ENCODE results near the gene ACR. TPM values are rescaled to one million over a fixed set of nuclear protein-coding genes. Genes with fewer than 3 reads are reported as not detected.
A peak's percentile ranks its signal among the peaks of the same experiment; 100 is the strongest.

The ACR gene
- total RNA-seq, 1 donor: 1.4 TPM

DNA sequence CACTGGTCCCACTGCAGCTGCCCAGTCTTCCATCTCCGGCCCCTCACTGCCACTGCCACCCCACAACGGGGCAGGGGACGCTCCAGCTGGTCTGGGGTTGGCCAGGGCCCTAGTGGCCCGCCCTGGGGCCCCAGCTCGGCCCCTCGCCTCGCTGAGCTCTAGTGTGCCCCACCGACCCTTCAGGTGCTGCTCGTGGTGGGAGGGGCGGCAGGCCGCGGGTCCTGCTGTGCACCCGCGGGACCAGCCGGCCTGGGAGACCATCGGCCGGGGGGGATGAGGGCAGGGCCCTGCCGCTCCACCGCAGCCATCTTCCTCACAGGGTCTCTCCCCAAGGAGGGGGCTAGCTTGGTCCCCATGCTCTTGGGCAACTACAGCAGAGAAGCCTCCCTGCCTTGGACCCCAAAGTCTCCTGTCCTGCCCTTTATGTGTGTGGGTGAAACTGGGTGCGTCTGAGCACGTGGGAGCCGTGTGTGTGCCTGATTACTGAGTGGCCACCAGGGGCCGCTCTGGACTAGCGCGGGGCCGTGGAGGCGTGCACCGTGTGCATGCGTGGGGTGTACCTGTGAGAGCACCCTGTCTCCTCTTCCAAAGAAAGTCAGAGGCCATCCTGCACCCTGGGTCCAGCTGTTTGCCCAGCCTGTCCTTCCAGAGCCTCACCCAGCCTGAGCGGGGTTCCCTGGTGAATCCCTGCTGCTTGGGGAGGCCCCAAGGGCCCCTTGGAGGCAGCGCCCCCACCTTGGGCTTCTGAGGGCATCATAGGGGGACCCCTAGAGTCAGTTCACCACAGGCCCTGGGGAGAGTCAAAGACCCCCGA is 6.0 kb upstream of the ACR start:
- H3K4me2 ChIP-seq (ENCODE audit: insufficient read depth, low read length): peak overlapping the region; percentile 14
- peak; percentile 98 for DNase-seq (ENCODE audit: insufficient read length, low spot score, missing footprints)

DNA sequence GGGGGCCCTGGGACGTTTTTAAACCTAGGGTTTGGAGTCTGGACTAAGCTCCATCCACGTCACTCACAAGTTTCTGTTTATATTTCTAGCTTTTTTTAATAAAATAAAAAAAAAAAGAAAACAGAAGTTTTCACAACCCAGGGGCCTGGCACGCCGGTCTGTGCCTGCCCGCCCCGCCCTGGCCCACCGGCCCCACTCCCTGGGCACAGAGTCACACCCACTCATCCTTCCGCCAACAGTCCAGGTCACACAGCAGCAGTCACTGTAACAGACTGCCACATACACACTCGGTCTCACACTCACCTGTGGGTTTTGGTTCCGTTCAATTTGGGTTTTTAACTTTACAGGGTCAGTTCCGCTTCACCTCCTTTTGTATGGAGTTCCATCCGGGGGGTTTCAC is 5.3 kb upstream of the ACR start:
- TF ChIP-seq, protein P1, sequence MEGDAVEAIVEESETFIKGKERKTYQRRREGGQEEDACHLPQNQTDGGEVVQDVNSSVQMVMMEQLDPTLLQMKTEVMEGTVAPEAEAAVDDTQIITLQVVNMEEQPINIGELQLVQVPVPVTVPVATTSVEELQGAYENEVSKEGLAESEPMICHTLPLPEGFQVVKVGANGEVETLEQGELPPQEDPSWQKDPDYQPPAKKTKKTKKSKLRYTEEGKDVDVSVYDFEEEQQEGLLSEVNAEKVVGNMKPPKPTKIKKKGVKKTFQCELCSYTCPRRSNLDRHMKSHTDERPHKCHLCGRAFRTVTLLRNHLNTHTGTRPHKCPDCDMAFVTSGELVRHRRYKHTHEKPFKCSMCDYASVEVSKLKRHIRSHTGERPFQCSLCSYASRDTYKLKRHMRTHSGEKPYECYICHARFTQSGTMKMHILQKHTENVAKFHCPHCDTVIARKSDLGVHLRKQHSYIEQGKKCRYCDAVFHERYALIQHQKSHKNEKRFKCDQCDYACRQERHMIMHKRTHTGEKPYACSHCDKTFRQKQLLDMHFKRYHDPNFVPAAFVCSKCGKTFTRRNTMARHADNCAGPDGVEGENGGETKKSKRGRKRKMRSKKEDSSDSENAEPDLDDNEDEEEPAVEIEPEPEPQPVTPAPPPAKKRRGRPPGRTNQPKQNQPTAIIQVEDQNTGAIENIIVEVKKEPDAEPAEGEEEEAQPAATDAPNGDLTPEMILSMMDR (IDR thresholded peaks at IDR 0.05; ENCODE audit: extremely low read depth, low read depth, low read length): no peak
- peak; percentile 54 for DNase-seq (ENCODE audit: insufficient read length, low spot score, missing footprints)

More for the DNA sequence above, 6.0 kb upstream of the ACR start:
- TF ChIP-seq, protein P1 (IDR thresholded peaks at IDR 0.05; ENCODE audit: extremely low read depth, low read depth, low read length): peak; percentile 73
- H3K79me2 ChIP-seq (ENCODE audit: insufficient read depth, low read length): no peaks in the 10 kb centered on the region
- H3K4me1 ChIP-seq (ENCODE audit: insufficient read depth, low read length): no peaks in the 10 kb centered on the region
- H4K20me1 ChIP-seq (ENCODE audit: insufficient read depth, low read length): peaks cover 2% of the 10 kb centered on the region
- no peaks in the 10 kb centered on the region for H3K9me3 ChIP-seq (ENCODE audit: low read depth, low read length)
- no peak overlapping the region for H3K27ac ChIP-seq (ENCODE audit: low read depth, low read length)
- no peaks in the 10 kb centered on the region for H3K36me3 ChIP-seq (ENCODE audit: insufficient read depth, low read length)
- no peak overlapping the region for H3K4me3 ChIP-seq (ENCODE audit: insufficient read depth, low read length)
- peak overlapping the region; percentile 21 for H2AFZ ChIP-seq (ENCODE audit: low read length)
- peaks cover 30% of the 10 kb centered on the region for H3K27me3 ChIP-seq (ENCODE audit: insufficient read depth, low read length)

DNA sequence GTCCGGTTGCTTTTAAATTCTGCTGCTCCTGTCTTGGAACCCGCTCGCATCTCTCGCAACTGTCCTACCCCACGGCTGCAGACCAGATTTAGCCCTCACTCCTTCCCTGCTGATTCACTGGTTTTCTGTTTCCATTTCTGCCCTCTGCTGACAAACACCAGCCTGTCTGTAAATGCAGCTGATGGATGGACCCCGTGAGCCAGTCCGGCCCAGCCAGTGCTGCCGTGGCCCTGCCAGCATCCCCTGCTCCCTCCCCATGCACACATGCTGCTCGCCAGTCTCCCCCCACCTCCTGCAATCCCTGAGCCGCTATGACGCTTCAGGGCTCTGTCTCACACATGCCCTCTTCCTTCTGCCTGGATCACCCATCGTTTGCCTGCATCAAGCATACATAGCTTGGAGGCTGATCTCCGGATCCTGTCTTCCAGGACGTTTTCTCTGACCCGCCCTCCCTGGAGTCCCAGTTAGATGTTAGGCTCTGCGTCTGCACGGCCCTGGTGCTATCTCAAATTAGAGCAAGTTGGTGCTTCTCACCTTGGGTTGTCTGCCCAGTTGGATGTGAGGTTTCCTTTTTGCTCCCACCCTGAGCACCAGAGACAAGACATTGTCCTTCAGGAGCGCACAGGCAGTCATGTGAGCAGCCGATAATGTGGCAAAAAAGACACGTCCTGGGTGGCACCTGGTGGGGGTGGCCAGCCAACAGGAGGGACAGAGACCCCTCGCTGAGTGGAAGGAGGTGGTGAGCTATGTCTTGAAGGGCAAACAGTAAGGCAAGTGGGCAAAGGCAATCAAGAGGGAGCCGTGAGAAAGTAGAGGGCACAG is 4.3 kb upstream of the ACR start:
- DNase-seq (ENCODE audit: insufficient read length, low spot score, missing footprints): peak; percentile 95

More for the DNA sequence above, 5.3 kb upstream of the ACR start:
- H3K4me3 ChIP-seq (ENCODE audit: insufficient read depth, low read length): no peak overlapping the region
- H3K36me3 ChIP-seq (ENCODE audit: insufficient read depth, low read length): no peaks in the 10 kb centered on the region
- no peaks in the 10 kb centered on the region for H3K9me3 ChIP-seq (ENCODE audit: low read depth, low read length)
- peaks cover 2% of the 10 kb centered on the region for H4K20me1 ChIP-seq (ENCODE audit: insufficient read depth, low read length)
- H3K27me3 ChIP-seq (ENCODE audit: insufficient read depth, low read length): peaks cover 35% of the 10 kb centered on the region
- no peaks in the 10 kb centered on the region for H3K4me1 ChIP-seq (ENCODE audit: insufficient read depth, low read length)
- no peak overlapping the region for H3K27ac ChIP-seq (ENCODE audit: low read depth, low read length)
- H3K4me2 ChIP-seq (ENCODE audit: insufficient read depth, low read length): no peak overlapping the region
- no peak overlapping the region for H2AFZ ChIP-seq (ENCODE audit: low read length)
- no peaks in the 10 kb centered on the region for H3K79me2 ChIP-seq (ENCODE audit: insufficient read depth, low read length)

More for the DNA sequence above, 4.3 kb upstream of the ACR start:
- peaks cover 35% of the 10 kb centered on the region for H3K27me3 ChIP-seq (ENCODE audit: insufficient read depth, low read length)
- H3K4me2 ChIP-seq (ENCODE audit: insufficient read depth, low read length): peak overlapping the region; percentile 62
- H3K27ac ChIP-seq (ENCODE audit: low read depth, low read length): no peak overlapping the region
- TF ChIP-seq, protein P1 (IDR thresholded peaks at IDR 0.05; ENCODE audit: extremely low read depth, low read depth, low read length): no peak
- H3K4me3 ChIP-seq (ENCODE audit: insufficient read depth, low read length): peak overlapping the region; percentile 30
- H3K9me3 ChIP-seq (ENCODE audit: low read depth, low read length): no peaks in the 10 kb centered on the region
- peaks cover 2% of the 10 kb centered on the region for H4K20me1 ChIP-seq (ENCODE audit: insufficient read depth, low read length)
- H3K4me1 ChIP-seq (ENCODE audit: insufficient read depth, low read length): no peaks in the 10 kb centered on the region
- H2AFZ ChIP-seq (ENCODE audit: low read length): no peak overlapping the region
- H3K79me2 ChIP-seq (ENCODE audit: insufficient read depth, low read length): no peaks in the 10 kb centered on the region
- no peaks in the 10 kb centered on the region for H3K36me3 ChIP-seq (ENCODE audit: insufficient read depth, low read length)
